ENCODE data around the gene ACAA1. TPM values are rescaled to one million over a fixed set of nuclear protein-coding genes. Genes with fewer than 3 reads are reported as not detected.

Gene ACAA1
- total and polyA plus RNA-seq, 2 experiments from 2014 or later: 21.4 to 26.6 TPM

- Histone ChIP-seq H2AFZ (no peak overlapping the region), H4K20me1 (replicated peaks; ENCODE audit: insufficient read depth) (peaks cover 13% of the 10 kb centered on the region; the same call in 1 of the 2 replicates), H3K79me2 (replicated peaks; ENCODE audit: insufficient read depth) (no peaks in the 10 kb centered on the region), H3K27ac (ENCODE audit: low read depth) (no peak overlapping the region), H3F3A (replicated peaks; ENCODE audit: low read depth) (0 out of 2 replicates have a peak, but pooled peaks cover 3% of the 10 kb centered on the region), H3K27me3 (ENCODE audit: insufficient read depth) (no peaks in the 10 kb centered on the region), H3K9me2 (ENCODE audit: insufficient read depth) (no peaks in the 10 kb centered on the region), H3K36me3 (ENCODE audit: insufficient read depth) (peaks cover 28% of the 10 kb centered on the region), H3K4me1 (ENCODE audit: insufficient read depth) (no peaks in the 10 kb centered on the region), H3K4me3 (no peak overlapping the region), H3K4me2 (no peak overlapping the region)
- Mint-ChIP-seq H3K4me1 (no peaks in the 10 kb centered on the region; the same call in 2 of the 3 replicates), H3K27me3 (ENCODE audit: insufficient read depth, low read depth, poor library complexity) (peaks cover 4% of the 10 kb centered on the region), H3K4me3 (no peak overlapping the region), H3K36me3 (ENCODE audit: low read depth) (peaks cover 68% of the 10 kb centered on the region), H3K9me3 (no peaks in the 10 kb centered on the region), H3K27ac (no peak overlapping the region)
- DNase-seq (ENCODE audit: low spot score) (no peak), ATAC-seq (no peak)
- TF ChIP-seq POLR2AphosphoS5 (IDR thresholded peaks at IDR 0.05; ENCODE audit: low read depth) (no peak), EZH2phosphoT487 (IDR thresholded peaks at IDR 0.05; ENCODE audit: unreplicated experiment) (no peak), CREB1 (CRISPR knock-in tag; IDR thresholded peaks at IDR 0.05; ENCODE audit: low read depth) (no peak), ZNF114 (CRISPR knock-in tag; IDR thresholded peaks at IDR 0.05) (no peak), JUNB (IDR thresholded peaks at IDR 0.05; ENCODE audit: unreplicated experiment) (no peak), EZH2 (IDR thresholded peaks at IDR 0.05; ENCODE audit: low read depth, unreplicated experiment) (no peak), ETS1 (IDR thresholded peaks at IDR 0.05) (no peak), REST (IDR thresholded peaks at IDR 0.05; ENCODE audit: unreplicated experiment) (no peak), STAT1 (IDR thresholded peaks at IDR 0.05; ENCODE audit: unreplicated experiment) (no peak), CTCF (conservative IDR thresholded peaks at IDR 0.05; ENCODE audit: low read depth in 2 of 2) (no peak), NANOG (IDR thresholded peaks at IDR 0.05; ENCODE audit: borderline replicate concordance) (no peak), ZNF462 (CRISPR knock-in tag; IDR thresholded peaks at IDR 0.05) (no peak), ZNF331 (CRISPR knock-in tag; IDR thresholded peaks at IDR 0.05; ENCODE audit: low read depth) (no peak)
These were observed 9.2 kb downstream of the ACAA1 start for GRCh38 chr3:38127611-38128302.

Data from GM23338 (cell line).